Choroid plexus epithelial cell (primary cell): Measurements from ENCODE around the gene SUPV3L1.

Experiments used
- DNase-seq: peaks from one replicate; pipeline ENCODE4 v3.0.0-alpha.2; 2010; ENCODE audit warnings: low read depth
- H3K4me3 ChIP-seq: 2 replicates; pipeline ENCODE4 v1.5.1; 2011; ENCODE audit warnings: low read depth, mild to moderate bottlenecking, control low read depth, low read length, moderate library complexity
- TF ChIP-seq, protein P1 (sequence below): conservative IDR thresholded peaks from 2 replicates; pipeline ENCODE4 v1.5.1; 2011; ENCODE audit warnings: low read depth, mild to moderate bottlenecking, control low read depth, inconsistent platforms, low read length, moderate library complexity

SUPV3L1 gene

DNA sequence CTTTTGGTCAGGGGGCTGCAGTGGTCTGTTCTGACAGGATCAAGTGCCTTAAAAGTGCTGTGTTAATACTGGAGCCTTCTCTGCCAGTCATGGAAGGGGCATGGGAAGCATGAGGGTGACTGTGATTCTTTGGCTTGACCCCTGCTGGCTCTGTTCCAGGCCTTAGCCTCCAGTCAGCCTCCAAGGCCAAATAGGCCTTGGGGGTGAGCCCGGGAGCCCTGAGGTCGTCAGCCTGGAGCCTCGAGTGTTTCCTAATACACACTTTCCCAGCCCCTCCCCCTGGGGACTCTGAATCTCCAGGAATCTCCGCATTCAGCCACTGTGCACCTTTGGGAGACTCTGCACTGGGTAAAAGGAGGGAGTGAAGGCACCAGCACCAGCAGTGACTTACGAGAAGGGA, 50.1 kb downstream of the SUPV3L1 start:
- H3K4me3 ChIP-seq: no peak overlapping the region
- TF ChIP-seq, protein P1, sequence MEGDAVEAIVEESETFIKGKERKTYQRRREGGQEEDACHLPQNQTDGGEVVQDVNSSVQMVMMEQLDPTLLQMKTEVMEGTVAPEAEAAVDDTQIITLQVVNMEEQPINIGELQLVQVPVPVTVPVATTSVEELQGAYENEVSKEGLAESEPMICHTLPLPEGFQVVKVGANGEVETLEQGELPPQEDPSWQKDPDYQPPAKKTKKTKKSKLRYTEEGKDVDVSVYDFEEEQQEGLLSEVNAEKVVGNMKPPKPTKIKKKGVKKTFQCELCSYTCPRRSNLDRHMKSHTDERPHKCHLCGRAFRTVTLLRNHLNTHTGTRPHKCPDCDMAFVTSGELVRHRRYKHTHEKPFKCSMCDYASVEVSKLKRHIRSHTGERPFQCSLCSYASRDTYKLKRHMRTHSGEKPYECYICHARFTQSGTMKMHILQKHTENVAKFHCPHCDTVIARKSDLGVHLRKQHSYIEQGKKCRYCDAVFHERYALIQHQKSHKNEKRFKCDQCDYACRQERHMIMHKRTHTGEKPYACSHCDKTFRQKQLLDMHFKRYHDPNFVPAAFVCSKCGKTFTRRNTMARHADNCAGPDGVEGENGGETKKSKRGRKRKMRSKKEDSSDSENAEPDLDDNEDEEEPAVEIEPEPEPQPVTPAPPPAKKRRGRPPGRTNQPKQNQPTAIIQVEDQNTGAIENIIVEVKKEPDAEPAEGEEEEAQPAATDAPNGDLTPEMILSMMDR: no peak
- no peak for DNase-seq

DNA sequence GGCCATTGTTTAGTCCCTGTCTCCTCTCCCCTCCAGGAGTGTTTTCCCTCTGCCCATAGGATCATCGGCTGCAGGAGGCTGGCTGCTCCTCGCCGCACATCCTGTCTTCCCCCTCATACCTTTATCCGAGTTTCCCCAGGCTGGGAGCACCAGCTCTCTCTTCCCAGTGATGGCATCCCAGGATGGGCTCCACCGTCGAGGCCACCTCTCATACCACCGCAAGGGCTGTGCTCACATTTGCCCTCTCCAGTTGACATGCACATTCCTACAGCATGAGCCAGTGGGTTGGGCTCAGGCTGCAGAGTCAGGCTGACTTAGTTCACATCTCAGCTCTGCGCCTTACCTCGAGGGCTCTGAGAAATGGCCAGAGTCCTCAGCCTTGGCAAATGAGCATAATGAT, 52.2 kb downstream of the SUPV3L1 start:
- TF ChIP-seq, protein P1: peak; percentile 21
- H3K4me3 ChIP-seq: no peak overlapping the region
- DNase-seq: peak; percentile 89

DNA sequence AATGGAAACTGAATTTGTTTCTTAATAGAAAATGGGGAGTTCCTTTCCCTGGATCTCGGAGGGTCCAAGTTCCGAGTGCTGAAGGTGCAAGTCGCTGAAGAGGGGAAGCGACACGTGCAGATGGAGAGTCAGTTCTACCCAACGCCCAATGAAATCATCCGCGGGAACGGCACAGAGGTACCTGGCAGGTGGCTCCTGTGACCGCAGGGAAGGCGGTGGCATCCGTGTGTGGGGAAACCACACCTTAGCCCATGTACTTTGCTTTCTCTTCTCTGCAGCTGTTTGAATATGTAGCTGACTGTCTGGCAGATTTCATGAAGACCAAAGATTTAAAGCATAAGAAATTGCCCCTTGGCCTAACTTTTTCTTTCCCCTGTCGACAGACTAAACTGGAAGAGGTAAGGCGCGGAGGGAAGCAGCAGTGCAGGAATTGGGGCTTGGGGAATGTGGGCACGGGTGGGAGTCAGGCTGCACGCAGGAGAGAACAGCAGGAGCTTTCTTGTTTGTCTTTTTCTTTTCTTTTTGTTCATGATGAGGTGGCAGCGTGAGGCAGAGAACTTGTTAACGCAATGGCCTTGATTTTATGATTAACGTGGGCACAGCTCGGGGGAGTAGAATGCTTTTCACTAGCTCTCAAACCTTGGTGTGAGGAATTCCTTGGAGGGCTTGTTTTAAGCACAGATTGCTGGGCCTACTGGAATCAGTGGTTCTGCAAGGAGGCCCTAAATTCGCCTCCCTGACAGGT, 52.9 kb downstream of the SUPV3L1 start:
- H3K4me3 ChIP-seq: no peak overlapping the region
- DNase-seq: no peak
- TF ChIP-seq, protein P1: no peak

DNA sequence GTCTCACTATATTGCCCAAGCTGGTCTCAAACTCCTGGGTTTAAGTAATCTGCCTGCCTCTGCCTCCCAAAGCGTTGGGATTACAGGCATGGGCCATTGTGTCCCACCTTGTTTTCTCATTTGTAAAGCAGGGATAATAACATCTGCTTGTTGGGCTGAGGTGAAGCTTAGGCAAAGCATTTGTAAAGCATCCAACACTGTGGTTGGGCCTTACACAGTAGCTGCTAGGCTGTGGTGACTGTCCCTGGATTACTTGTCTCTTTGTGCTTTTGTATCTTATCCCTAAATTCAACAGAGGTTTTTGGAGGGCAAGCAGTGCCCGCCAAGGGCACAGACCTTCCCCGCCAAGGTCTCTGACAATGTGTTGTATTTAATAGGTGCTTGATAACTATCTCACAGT, 54.4 kb downstream of the SUPV3L1 start:
- TF ChIP-seq, protein P1: no peak
- no peak overlapping the region for H3K4me3 ChIP-seq
- DNase-seq: no peak

DNA sequence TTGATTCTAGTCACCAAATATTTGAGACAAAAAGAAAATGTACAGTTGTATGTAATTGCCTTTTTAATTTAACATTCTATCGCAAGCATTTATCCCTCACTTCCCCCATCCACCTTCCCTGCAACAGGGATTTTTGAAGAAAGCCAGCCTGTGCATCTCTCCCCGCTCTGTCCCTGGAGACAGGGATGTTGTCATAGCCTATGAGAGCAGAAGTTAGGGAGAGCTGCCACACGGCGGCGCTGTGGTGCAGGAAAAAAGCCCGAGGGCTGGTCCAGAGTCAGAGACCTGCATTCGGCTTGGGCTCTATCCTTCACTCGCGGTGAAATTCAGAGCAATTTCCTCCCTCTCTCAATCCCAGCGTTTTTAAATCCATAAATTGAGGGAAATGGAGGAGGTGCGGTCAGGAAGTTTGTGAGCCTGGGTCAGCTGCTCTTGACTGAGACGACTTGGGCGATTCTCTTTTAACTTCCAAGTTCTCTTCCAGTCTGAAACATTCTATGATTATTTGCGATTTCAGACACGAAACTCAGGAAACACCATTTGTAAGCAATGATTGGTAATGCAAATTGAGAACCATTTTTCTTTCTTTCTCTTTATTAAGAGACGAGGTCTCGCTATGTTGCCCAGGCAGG, 57.6 kb downstream of the SUPV3L1 start:
- DNase-seq: peak; percentile 82
- no peak overlapping the region for H3K4me3 ChIP-seq
- TF ChIP-seq, protein P1: peak; percentile 99

DNA sequence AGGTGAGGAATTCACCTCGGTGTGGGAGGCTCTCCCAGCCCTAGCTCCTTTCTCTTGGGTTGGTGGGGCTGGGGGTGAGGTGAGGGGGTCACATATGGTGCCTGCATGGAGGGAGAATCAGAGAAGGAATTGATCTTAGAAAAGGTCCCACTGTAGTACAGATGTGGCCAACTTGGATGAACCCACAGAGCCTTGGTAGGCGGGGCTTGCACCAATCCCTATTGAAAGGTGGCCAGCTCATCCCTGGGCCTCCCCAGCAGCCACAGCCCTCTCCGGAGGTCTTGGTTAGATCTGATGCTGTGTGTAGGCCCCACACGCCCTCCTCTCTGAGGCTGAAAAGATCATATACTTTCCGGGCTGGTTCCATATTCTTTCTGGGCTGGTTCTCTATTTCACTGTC, 59.1 kb downstream of the SUPV3L1 start:
- DNase-seq: no peak
- H3K4me3 ChIP-seq: no peak overlapping the region
- TF ChIP-seq, protein P1: no peak
